Tibial nerve (tissue), 4 donors: ENCODE results near the gene ADAM10. TPM values are rescaled to one million over a fixed set of nuclear protein-coding genes. Genes with fewer than 3 reads are reported as not detected.

ENCODE experiments used
- DNase-seq, 2 donors: peaks; one replicate each; pipeline ENCODE4 v3.0.0-alpha.2; 2019; ENCODE audit warnings: low spot score in 2 of 2
- H3K27ac ChIP-seq, 4 donors: fragments of 200-600 bp; sonication (generic) in 3 of 4; one replicate each; pipeline ENCODE4 v1.5.1; 2017 to 2019; ENCODE audit warnings: mild to moderate bottlenecking in 1 of 4
- H3K27me3 ChIP-seq, 2 donors: fragments of 200-600 bp; sonication (generic) in 1 of 2; one replicate each; pipeline versions ENCODE4 v1.5.1 to v1.6.0; 2017 to 2019
- H3K36me3 ChIP-seq, 3 donors: fragments of 200-600 bp; sonication (generic); one replicate each; pipeline ENCODE4 v1.5.1; 2018 to 2019
- H3K4me1 ChIP-seq, 4 donors: fragments of 200-600 bp; sonication (generic) in 3 of 4; one replicate each; pipeline ENCODE4 v1.5.1; 2017 to 2019
- H3K4me3 ChIP-seq, 4 donors: fragments of 200-600 bp; sonication (generic) in 3 of 4; one replicate each; pipeline ENCODE4 v1.5.1; 2017 to 2019; ENCODE audit warnings: mild to moderate bottlenecking in 1 of 4, moderate library complexity in 1 of 4
- H3K9me3 ChIP-seq, 4 donors: fragments of 200-600 bp; sonication (generic) in 3 of 4; one replicate each; pipeline ENCODE4 v1.5.1; 2017 to 2019
- CTCF ChIP-seq, 5 experiments: fragments of 200-600 bp in 3 of 5; fragments of 450-650 bp in 2 of 5; sonication (generic) in 3 of 5; IDR thresholded peaks; one replicate each; pipeline ENCODE4 v1.5.1; 2016 to 2019; ENCODE audit warnings: antibody characterized with exemption in 5 of 5, mild to moderate bottlenecking in 3 of 5, moderate library complexity in 2 of 5
- EP300 ChIP-seq, 2 donors: sonication (generic); formaldehyde crosslinking; IDR thresholded peaks; one replicate each; pipeline ENCODE4 v1.6.1; 2017; ENCODE audit warnings: antibody characterized with exemption in 2 of 2, mild to moderate bottlenecking in 1 of 2
- POLR2A ChIP-seq, 2 donors: fragments of 450-650 bp; IDR thresholded peaks; one replicate each; pipeline ENCODE4 v1.6.1; 2017; ENCODE audit warnings: antibody characterized with exemption in 2 of 2, mild to moderate bottlenecking in 2 of 2, moderate library complexity in 2 of 2
- WGBS, 2 donors: methylation state at CpG; one replicate each; pipeline ENCODE4 v1.1.5; 2018; 5-methylcytosine and 5-hydroxymethylcytosine counted together
- total RNA-seq, 4 donors: library from RNA; depleted of rRNA; stranded (reverse); fragments of >200 nt; gene quantifications; one replicate each; pipeline ENCODE4 v1.1.0, GENCODE V29; 2016

Gene ADAM10
- total RNA-seq, 4 donors from 2014 or later = 64.8 to 132 (median 94.3) TPM

- Histone ChIP-seq H3K4me1 (no peaks in the 10 kb centered on the region), H3K27ac (no peak overlapping the region), H3K4me3 (no peak overlapping the region), H3K27me3 (no peaks in the 10 kb centered on the region), H3K36me3 (no peaks in the 10 kb centered on the region), H3K9me3 (peaks cover 0 to 8% (median 0%) of the 10 kb centered on the region in 4 donors)
- DNase-seq = no peak
- WGBS, 2 donors = 94% methylated on average over 5 of the region's 5 CpGs
- TF ChIP-seq CTCF (IDR thresholded peaks at IDR 0.05) (no peak), EP300 (IDR thresholded peaks at IDR 0.05) (no peak), POLR2A (IDR thresholded peaks at IDR 0.05) (no peak)
These were observed 15.0 kb upstream of the ADAM10 start for GRCh38 chr15:58764468-58764867.

GRCh38 chr15:58762731-58763130 lies 13.2 kb upstream of the ADAM10 start:
- no peak for TF ChIP-seq POLR2A (IDR thresholded peaks at IDR 0.05)
- no peak for TF ChIP-seq EP300 (IDR thresholded peaks at IDR 0.05)
- no peak for TF ChIP-seq CTCF (IDR thresholded peaks at IDR 0.05)
- Histone ChIP-seq H3K36me3 (no peaks in the 10 kb centered on the region), H3K4me3 (no peak overlapping the region), H3K4me1 (no peaks in the 10 kb centered on the region), H3K27ac (no peak overlapping the region), H3K27me3 (no peaks in the 10 kb centered on the region), H3K9me3 (peaks cover 0 to 8% (median 0%) of the 10 kb centered on the region in 4 donors)
- no peak for DNase-seq
- 96 to 97% methylated on average over 1 of the region's 1 CpG for WGBS, 2 donors

GRCh38 chr15:58762285-58762684 lies 12.8 kb upstream of the ADAM10 start:
- no peak overlapping the region for H3K27ac ChIP-seq
- no peaks in the 10 kb centered on the region for H3K36me3 ChIP-seq
- no peak for TF ChIP-seq CTCF (IDR thresholded peaks at IDR 0.05)
- TF ChIP-seq POLR2A (IDR thresholded peaks at IDR 0.05) = no peak
- no peak for TF ChIP-seq EP300 (IDR thresholded peaks at IDR 0.05)
- peaks cover 0 to 8% (median 0%) of the 10 kb centered on the region in 4 donors for H3K9me3 ChIP-seq
- no peaks in the 10 kb centered on the region for H3K4me1 ChIP-seq
- DNase-seq = no peak
- no peak overlapping the region for H3K4me3 ChIP-seq
- no peaks in the 10 kb centered on the region for H3K27me3 ChIP-seq

GRCh38 chr15:58761010-58761388 lies 11.5 kb upstream of the ADAM10 start:
- no peak for TF ChIP-seq CTCF (IDR thresholded peaks at IDR 0.05)
- no peak for TF ChIP-seq EP300 (IDR thresholded peaks at IDR 0.05)
- TF ChIP-seq POLR2A (IDR thresholded peaks at IDR 0.05) = no peak
- WGBS, 2 donors = 94 to 100% methylated on average over 1 of the region's 1 CpG
- Histone ChIP-seq H3K9me3 (peaks cover 0 to 8% (median 0%) of the 10 kb centered on the region in 4 donors), H3K4me1 (no peaks in the 10 kb centered on the region), H3K27me3 (no peaks in the 10 kb centered on the region), H3K4me3 (no peak overlapping the region), H3K36me3 (no peaks in the 10 kb centered on the region), H3K27ac (no peak overlapping the region)
- DNase-seq = no peak

GRCh38 chr15:58760385-58761009 lies 11.0 kb upstream of the ADAM10 start:
- Histone ChIP-seq H3K9me3 (peaks cover 0 to 8% (median 0%) of the 10 kb centered on the region in 4 donors), H3K4me1 (no peaks in the 10 kb centered on the region), H3K36me3 (no peaks in the 10 kb centered on the region), H3K4me3 (no peak overlapping the region), H3K27me3 (no peaks in the 10 kb centered on the region), H3K27ac (no peak overlapping the region)
- DNase-seq = no peak
- TF ChIP-seq CTCF (IDR thresholded peaks at IDR 0.05) (no peak), POLR2A (IDR thresholded peaks at IDR 0.05) (no peak), EP300 (IDR thresholded peaks at IDR 0.05) (no peak)
- WGBS, 2 donors = 74 to 79% methylated on average over 7 of the region's 7 CpGs
